Renal pelvis (tissue), 4 donors: Measurements from ENCODE around the gene ARRDC4. TPM values are rescaled to one million over a fixed set of nuclear protein-coding genes. Genes with fewer than 3 reads are reported as not detected.

ENCODE experiments used
- DNase-seq: peaks from one replicate; pipeline ENCODE4 v3.0.0-alpha.2; 2013
- polyA plus RNA-seq, 3 donors: library from polyadenylated mRNA; unstranded; fragments of 120-200 nt; gene quantifications; one replicate each; pipeline ENCODE4 v1.2.1, GENCODE V29; 2013; ENCODE audit not compliant: insufficient read length in 3 of 3

Gene ARRDC4
- polyA plus RNA-seq, 3 donors, result 31.1 to 36.5 (median 33.6) TPM

DNA sequence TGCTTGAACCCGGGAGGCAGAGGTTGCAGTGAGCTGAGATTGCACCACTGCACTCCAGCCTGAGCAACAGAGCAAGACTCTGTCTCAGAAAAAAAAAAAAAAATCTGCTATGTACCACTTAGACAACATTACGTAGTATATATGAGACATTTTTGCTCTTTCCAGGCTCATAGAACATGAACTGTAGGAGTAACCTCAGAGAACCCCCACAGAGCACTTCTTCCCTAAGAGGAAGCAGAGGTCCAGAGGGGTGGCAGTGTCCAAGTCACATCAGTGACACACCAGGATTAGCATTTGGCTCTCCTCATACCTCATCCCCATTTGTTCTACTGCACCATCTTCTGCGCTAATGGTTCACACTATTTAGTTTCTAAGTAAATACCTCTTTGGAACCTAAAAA, 33.7 kb downstream of the ARRDC4 start:
- DNase-seq, result no peak

DNA sequence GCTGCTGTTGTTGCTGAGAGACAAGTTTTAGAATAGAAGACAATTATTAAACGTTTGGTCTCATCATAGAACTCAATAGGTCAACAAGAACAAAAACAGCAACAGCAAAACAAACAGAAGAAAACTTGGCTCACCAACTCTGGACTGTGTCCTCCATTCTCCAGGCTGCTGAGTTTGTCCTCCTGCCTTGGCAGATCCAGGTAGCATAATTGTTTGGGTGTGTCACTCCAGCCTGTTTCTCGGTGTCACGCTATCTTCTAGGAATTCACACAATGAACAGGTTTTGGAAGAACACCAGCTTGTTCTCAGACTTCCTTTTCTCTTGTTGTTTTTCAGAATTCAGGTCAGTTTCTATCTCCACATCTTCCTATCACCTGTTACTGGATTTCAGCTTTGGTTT, 34.7 kb downstream of the ARRDC4 start:
- no peak for DNase-seq

DNA sequence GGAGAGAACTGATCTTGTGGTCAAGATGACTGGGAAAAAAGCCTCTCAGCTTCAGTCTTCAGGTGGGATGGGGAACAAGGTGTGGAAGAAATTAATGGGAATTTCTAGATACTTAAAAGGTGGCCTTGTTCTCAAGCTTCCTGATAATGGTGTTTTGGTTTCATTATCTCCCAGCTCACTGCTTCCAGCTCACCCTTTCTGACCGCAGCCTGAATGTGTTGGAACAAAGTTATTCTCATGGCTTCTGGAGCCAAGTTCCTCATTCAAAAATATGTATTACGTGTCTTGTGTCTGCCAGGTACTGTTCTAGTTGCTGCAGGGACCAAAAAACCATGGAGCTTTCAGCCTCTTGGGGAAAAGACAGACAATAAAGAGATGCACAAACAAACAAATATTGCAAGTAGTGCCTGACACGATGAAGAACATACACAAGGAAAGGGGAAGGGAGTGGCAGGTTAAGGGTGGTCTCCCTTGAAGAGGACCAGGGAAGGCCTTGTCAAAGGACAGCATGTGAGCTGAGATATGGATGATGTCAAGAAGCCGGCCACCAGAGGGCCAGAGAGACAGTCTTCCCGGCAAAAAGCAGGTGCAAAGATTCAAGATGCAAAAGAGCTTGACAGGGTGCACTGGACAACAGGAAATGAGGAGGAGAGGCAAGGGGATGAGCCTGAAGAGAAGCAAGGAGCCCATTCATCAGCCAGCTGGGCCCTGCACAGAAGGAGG, 35.5 kb downstream of the ARRDC4 start:
- peak; percentile 43 for DNase-seq

GRCh38 chr15:97998307-97999071, 38.0 kb downstream of the ARRDC4 start:
- DNase-seq, result no peak

- DNase-seq, result peak; percentile 10
Observed at GRCh38 chr15:98000249-98001203, 40.0 kb downstream of the ARRDC4 start.

GRCh38 chr15:98001663-98002194, 41.2 kb downstream of the ARRDC4 start:
- no peak for DNase-seq

- DNase-seq, result no peak
Observed at GRCh38 chr15:98002419-98002818, 41.9 kb downstream of the ARRDC4 start.

DNA sequence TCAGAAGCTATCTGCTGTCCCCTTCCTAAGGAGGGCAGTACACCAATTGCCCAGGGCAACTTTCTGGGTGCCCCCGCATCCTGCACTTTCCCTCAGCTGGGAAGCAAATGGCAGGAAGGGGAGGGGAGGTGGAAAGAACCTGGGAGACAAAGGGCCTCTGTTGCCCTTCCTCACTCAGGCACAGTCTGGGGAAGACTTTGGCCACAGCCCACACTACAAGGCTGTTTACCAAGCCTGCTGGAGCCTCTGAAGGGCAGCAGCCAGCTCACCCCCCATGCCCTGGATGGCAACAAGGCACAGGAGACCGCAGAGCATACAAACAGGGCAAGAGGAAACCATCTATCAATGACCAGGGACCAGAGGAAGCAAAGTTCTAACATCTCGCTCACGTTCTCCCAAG, 42.4 kb downstream of the ARRDC4 start:
- no peak for DNase-seq

DNA sequence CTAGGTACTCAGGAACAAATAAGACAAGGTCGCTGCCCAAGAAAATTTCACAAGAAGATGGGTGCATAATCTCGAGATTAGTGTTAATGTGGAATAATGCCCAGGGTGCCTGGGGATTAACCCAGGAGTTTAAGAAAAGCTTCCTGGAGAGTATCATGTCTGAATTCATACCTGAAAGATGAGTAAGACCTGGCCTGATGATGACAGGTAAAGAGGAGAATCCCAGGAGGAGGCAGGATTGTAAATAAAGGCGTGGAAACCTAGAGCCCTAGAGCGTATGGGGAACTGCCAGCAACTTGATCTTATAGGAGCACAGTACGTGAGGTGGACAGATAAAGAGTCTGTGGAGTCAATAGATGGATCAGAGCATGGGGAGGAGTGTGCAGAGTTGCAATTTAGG, 43.0 kb downstream of the ARRDC4 start:
- no peak for DNase-seq

DNA sequence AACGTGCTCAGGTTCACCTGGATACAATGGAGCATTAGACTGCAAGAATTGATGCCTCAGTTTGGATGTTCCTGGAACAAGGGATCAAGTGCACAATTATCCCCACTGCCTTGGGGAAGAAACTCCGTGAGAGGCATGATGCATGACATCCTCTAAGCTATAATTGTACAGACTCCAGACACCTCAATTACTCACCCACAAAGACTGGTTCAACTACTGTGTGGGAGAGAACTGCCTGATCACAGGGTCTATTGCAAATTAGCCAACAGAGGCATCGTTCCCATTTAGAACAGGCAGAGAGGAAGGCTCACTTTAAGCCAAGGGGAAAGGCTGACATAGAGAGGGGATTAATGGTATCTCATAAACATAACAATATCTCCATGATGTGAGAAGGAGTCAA, 43.5 kb downstream of the ARRDC4 start:
- DNase-seq, result no peak

GRCh38 chr15:98005659-98006058, 45.2 kb downstream of the ARRDC4 start:
- no peak for DNase-seq

DNA sequence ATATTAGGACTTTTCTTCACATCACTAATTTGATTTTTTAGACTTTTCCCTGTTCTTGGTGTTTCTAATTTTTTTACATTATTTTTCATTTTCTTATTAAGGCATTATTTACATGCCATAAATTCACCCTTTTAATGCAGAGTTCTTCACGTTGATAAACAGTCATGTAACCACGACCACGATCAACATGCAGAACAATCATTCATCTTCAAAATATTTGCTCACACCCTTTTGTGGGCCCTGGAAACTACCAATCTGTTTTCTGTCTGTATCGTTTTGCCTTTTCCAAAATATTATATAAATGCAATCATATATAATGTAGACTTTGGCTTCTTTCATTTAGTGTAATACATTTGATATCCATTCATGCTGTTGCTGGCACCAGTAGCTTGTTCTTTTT, 48.7 kb downstream of the ARRDC4 start:
- DNase-seq, result no peak

- DNase-seq, result no peak
Observed at GRCh38 chr15:98009971-98010370, 49.5 kb downstream of the ARRDC4 start.

DNA sequence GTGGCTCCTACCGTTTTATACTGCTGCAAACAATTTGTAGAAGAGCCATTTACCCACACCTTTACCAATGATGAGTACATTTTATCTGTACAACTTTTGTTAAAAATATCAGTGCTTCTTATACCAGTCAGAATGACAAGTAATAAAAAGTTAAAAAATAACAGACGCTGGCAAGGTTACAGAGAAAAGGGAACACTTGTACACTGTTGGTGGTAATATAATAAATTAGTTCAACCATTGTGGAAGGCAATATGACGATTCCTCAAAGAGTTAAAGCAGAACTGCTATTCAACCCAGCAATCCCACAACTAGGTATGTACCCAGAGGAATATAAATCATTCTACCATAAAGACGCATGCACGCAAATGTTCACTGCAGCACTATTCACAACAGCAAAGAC, 51.9 kb downstream of the ARRDC4 start:
- DNase-seq, result no peak

- DNase-seq, result no peak
Observed at GRCh38 chr15:98013631-98014030, 53.1 kb downstream of the ARRDC4 start.

GRCh38 chr15:98017150-98017964, 56.9 kb downstream of the ARRDC4 start:
- DNase-seq, result no peak

- DNase-seq, result no peak
Observed at GRCh38 chr15:98018761-98019351, 58.4 kb downstream of the ARRDC4 start.
